Measurements from ENCODE around the gene PGM1. TPM values are rescaled to one million over a fixed set of nuclear protein-coding genes. Genes with fewer than 3 reads are reported as not detected.

Gene PGM1
- total and polyA plus RNA-seq, 2 of the 13 experiments (the other 11 are each of a cell fraction or from before 2014, with no cell fraction given) = 51.6 to 105 TPM

- intact Hi-C loops (cut with micrococcal nuclease; ENCODE audit: unreplicated experiment) (no loop called here), in situ Hi-C loops (cut with HindIII; ENCODE audit: extremely low pct_ligation_motif_present, low pct_unique_long_range_greater_than_20kb) (no loop called here)
- peaks cover 56% of the 10 kb centered on the region for H3K4me1 ChIP-seq (ENCODE audit: insufficient read depth, low read length)
- no peaks in the 10 kb centered on the region for H3K27me3 ChIP-seq (ENCODE audit: control insufficient read depth in 1 of 2, insufficient read depth in 2 of 2, low read length in 2 of 2)
- DNase-seq (ENCODE audit: low spot score) (no peak), FAIRE-seq (no peak), ATAC-seq (no peak)
- H3K79me2 ChIP-seq (ENCODE audit: insufficient read depth, low read length) = no peaks in the 10 kb centered on the region
- H4K20me1 ChIP-seq (ENCODE audit: insufficient read depth, low read length) = no peaks in the 10 kb centered on the region
- no peak overlapping the region for H3K4me2 ChIP-seq (ENCODE audit: low read depth, low read length)
- H3K9me3 ChIP-seq (ENCODE audit: low read length) = no peaks in the 10 kb centered on the region
- BruUV-seq (replicated peaks) = no TSS peak
- no peak overlapping the region for H3K4me3 ChIP-seq (replicated peaks in 1 of 3; ENCODE audit: insufficient read depth in 1 of 3, low read depth in 2 of 3, low read length in 3 of 3)
- ChIA-PET CTCF (ENCODE audit: low intra/inter-chr PET ratio, low total read pairs) (no interaction called here), POLR2A (no interaction called here)
- peaks cover 29 to 76% of the 10 kb centered on the region in 2 experiments for H3K36me3 ChIP-seq (replicated peaks in 1 of 2; ENCODE audit: control insufficient read depth in 1 of 2, insufficient read depth in 2 of 2, low read length in 2 of 2)
- no peak overlapping the region for H3K27ac ChIP-seq (ENCODE audit: extremely low read length, insufficient read depth, low read length)
- 98% methylated on average over 4 of the region's 4 CpGs for WGBS (ENCODE audit: low lambda C conversion rate)
- H2AFZ ChIP-seq (ENCODE audit: low read length) = no peak overlapping the region
- no peak overlapping the region for H3K9ac ChIP-seq (ENCODE audit: insufficient read depth, low read depth, low read length)
- no peak for TF ChIP-seq ZNF816 (CRISPR knock-in tag; IDR thresholded peaks at IDR 0.05; ENCODE audit: borderline replicate concordance)
- no peak for TF ChIP-seq AKAP8 (CRISPR knock-in tag; IDR thresholded peaks at IDR 0.05)
- no peak for TF ChIP-seq NFIC (IDR thresholded peaks at IDR 0.05; ENCODE audit: low read length)
- TF ChIP-seq ZNF317 (CRISPR knock-in tag; IDR thresholded peaks at IDR 0.05) = no peak
- TF ChIP-seq NFYB (CRISPR knock-in tag; IDR thresholded peaks at IDR 0.05) = no peak
- no peak for TF ChIP-seq ZBTB40 (IDR thresholded peaks at IDR 0.05)
- no peak for TF ChIP-seq ZBTB40 (CRISPR knock-in tag; IDR thresholded peaks at IDR 0.05)
- no peak for TF ChIP-seq KDM2A (CRISPR knock-in tag; IDR thresholded peaks at IDR 0.05; ENCODE audit: borderline replicate concordance, low read depth)
- no peak for TF ChIP-seq MAZ (IDR thresholded peaks at IDR 0.05; ENCODE audit: borderline replicate concordance, low read depth, low read length)
- no peak for TF ChIP-seq MAZ (CRISPR knock-in tag; IDR thresholded peaks at IDR 0.05; ENCODE audit: low read depth)
- TF ChIP-seq TFE3 (CRISPR knock-in tag; IDR thresholded peaks at IDR 0.05) = no peak
- no peak for TF ChIP-seq FUBP1 (CRISPR knock-in tag; IDR thresholded peaks at IDR 0.05; ENCODE audit: borderline replicate concordance)
Observed at GRCh38 chr1:63633281-63633680, 40.1 kb downstream of the PGM1 start.

Data from HepG2 (cell line).